A549 (cell line): ENCODE measurements around the gene SCN3B.

Experiments used
- CTCF ChIP-seq: fragments of >200 bp; sonication (Bioruptor Twin); formaldehyde crosslinking; IDR thresholded peaks from 3 replicates; pipeline ENCODE4 v1.5.1; 2016
- ELK1 ChIP-seq: fragments of 150-350 bp; IDR thresholded peaks from 2 replicates; pipeline ENCODE4 v1.6.1; 2014; ENCODE audit warnings: low read depth, mild to moderate bottlenecking, low read length
- JUN ChIP-seq, 2 experiments: fragments of >200 bp; sonication (Bioruptor Twin); formaldehyde crosslinking; IDR thresholded peaks; 2 replicates in 1 of 2; 3 replicates in 1 of 2; pipeline ENCODE4 v1.6.1; 2016 to 2017
- MYC ChIP-seq: IDR thresholded peaks from 2 replicates; pipeline ENCODE4 v1.6.1; 2012; ENCODE audit warnings: mild to moderate bottlenecking, inconsistent platforms, low read length, improper control_type of control experiment, borderline replicate concordance
- POLR2A ChIP-seq: IDR thresholded peaks from 2 replicates; pipeline ENCODE4 v1.6.1; 2012; ENCODE audit warnings: mild to moderate bottlenecking, low read length
- RAD21 ChIP-seq, 2 experiments: fragments of >200 bp in 1 of 2; sonication (Bioruptor Twin) in 1 of 2; formaldehyde crosslinking in 1 of 2; IDR thresholded peaks in 1 of 2; conservative IDR thresholded peaks in 1 of 2; 2 replicates in 1 of 2; 3 replicates in 1 of 2; pipeline ENCODE4 v1.6.1; 2012 to 2018; ENCODE audit warnings: inconsistent platforms in 1 of 2
- RCOR1 ChIP-seq: fragments of 150-350 bp; IDR thresholded peaks from 2 replicates; pipeline ENCODE4 v1.6.1; 2014; ENCODE audit warnings: antibody characterized with exemption, low read length, low read depth

- no peak for TF ChIP-seq JUN (IDR thresholded peaks at IDR 0.05)
- TF ChIP-seq RCOR1, result no peak
- TF ChIP-seq CTCF, result no peak
- TF ChIP-seq POLR2A, result no peak
- no peak for TF ChIP-seq ELK1
- TF ChIP-seq RAD21 (conservative IDR thresholded peaks at IDR 0.05 in 1 of 2, IDR thresholded peaks at IDR 0.05 in 1 of 2), result no peak
- TF ChIP-seq MYC, result no peak
Observed at GRCh38 chr11:123653483-123653826, 969 bp downstream of the SCN3B start.
